ENCODE results near the gene UBE2H.

The UBE2H gene

GRCh38 chr7:129952653-129953560 is at the start of gene UBE2H:
TSS of gene UBE2H (minus strand) at chr7:129952960. CDS start at chr7:129952555, 405 bp downstream.
- H3K4me3 ChIP-seq (ENCODE audit: low read length) = peak within 1 kb of the TSS; percentile 92
- DNase-seq (ENCODE audit: low read depth) = peak; percentile 86

GRCh38 chr7:129998446-129998845 is 45.7 kb upstream of the UBE2H start:
- no peak overlapping the region for H3K4me3 ChIP-seq (ENCODE audit: low read length)
- DNase-seq (ENCODE audit: low read depth) = no peak
- TF ChIP-seq CTCF (conservative IDR thresholded peaks at IDR 0.05; ENCODE audit: low read length) = no peak

More at GRCh38 chr7:129952653-129953560, at the start of gene UBE2H:
- no peak for TF ChIP-seq CTCF (conservative IDR thresholded peaks at IDR 0.05; ENCODE audit: low read length)

- no peak for DNase-seq (ENCODE audit: low read depth)
- H3K4me3 ChIP-seq (ENCODE audit: low read length) = no peak overlapping the region
- no peak for TF ChIP-seq CTCF (conservative IDR thresholded peaks at IDR 0.05; ENCODE audit: low read length)
These were observed 44.5 kb upstream of the UBE2H start for GRCh38 chr7:129997285-129997684.

GRCh38 chr7:129993275-129993674 is 40.5 kb upstream of the UBE2H start:
- no peak overlapping the region for H3K4me3 ChIP-seq (ENCODE audit: low read length)
- no peak for TF ChIP-seq CTCF (conservative IDR thresholded peaks at IDR 0.05; ENCODE audit: low read length)
- DNase-seq (ENCODE audit: low read depth) = peak; percentile 7

- no peak overlapping the region for H3K4me3 ChIP-seq (ENCODE audit: low read length)
- no peak for TF ChIP-seq CTCF (conservative IDR thresholded peaks at IDR 0.05; ENCODE audit: low read length)
- peak; percentile 12 for DNase-seq (ENCODE audit: low read depth)
These were observed 37.8 kb upstream of the UBE2H start for GRCh38 chr7:129990403-129991192.

- TF ChIP-seq CTCF (conservative IDR thresholded peaks at IDR 0.05; ENCODE audit: low read length) = no peak
- DNase-seq (ENCODE audit: low read depth) = no peak
These were observed 36.7 kb upstream of the UBE2H start for GRCh38 chr7:129989466-129989865.

More at GRCh38 chr7:129989466-129989865, 36.7 kb upstream of the UBE2H start:
- H3K4me3 ChIP-seq (ENCODE audit: low read length) = no peak overlapping the region

All from AG10803 (cell line).